HCT116 (cell line): ENCODE measurements around the gene SH3TC1.

Experiments used
- EZH2 ChIP-seq: fragments of 200-600 bp; sonication (generic); IDR thresholded peaks from 2 replicates; pipeline ENCODE4 v1.6.1; 2017; ENCODE audit warnings: antibody characterized with exemption, mixed run types
- TF ChIP-seq, protein P1 (sequence below), 3 experiments: fragments of 200-600 bp in 1 of 3; sonication (generic) in 1 of 3; IDR thresholded peaks in 2 of 3; conservative IDR thresholded peaks in 1 of 3; 2 replicates each; pipeline ENCODE4 v1.5.1; 2012 to 2017; ENCODE audit warnings: low read depth in 2 of 3, low read length in 2 of 3, antibody characterized with exemption in 1 of 3, borderline replicate concordance in 1 of 3, control low read depth in 1 of 3, mild to moderate bottlenecking in 1 of 3, mixed read lengths in 1 of 3, mixed run types in 1 of 3, moderate library complexity in 1 of 3; ENCODE audit not compliant: insufficient read depth in 1 of 3

DNA sequence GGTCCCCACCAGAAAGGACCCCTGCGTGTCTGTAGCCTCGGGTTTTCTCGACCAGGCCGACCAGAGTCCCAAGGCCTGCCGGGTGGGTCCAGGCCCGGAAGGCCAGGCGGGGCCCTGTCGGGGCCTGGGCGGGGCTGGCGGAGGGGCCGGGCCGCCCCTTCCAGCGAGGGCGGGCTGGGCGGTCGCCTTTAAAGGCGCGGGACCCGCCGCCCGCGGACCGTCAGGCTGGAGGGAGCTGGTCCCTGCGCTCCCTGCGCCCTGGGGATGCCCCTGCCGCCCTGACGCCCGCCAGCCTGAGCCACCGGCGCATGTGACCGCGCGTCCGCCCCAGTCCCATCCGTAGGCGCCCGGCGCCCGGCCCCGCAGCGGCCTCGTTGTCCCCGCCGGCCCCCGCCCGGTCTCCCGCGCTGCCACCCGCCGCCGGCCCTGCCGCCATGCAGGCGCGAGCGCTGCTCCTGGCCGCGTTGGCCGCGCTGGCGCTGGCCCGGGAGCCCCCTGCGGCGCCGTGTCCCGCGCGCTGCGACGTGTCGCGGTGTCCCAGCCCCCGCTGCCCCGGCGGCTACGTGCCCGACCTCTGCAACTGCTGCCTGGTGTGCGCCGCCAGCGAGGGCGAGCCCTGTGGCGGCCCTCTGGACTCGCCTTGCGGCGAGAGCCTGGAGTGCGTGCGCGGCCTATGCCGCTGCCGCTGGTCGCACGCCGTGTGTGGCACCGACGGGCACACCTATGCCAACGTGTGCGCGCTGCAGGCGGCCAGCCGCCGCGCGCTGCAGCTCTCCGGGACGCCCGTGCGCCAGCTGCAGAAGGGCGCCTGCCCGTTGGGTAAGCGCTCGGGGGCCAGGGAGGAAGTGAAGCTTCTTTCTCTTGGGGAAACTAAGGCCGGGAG lies 70.7 kb downstream of the SH3TC1 start, which contains the start of gene HTRA3:
- no peak for TF ChIP-seq EZH2
- TF ChIP-seq, protein P1, sequence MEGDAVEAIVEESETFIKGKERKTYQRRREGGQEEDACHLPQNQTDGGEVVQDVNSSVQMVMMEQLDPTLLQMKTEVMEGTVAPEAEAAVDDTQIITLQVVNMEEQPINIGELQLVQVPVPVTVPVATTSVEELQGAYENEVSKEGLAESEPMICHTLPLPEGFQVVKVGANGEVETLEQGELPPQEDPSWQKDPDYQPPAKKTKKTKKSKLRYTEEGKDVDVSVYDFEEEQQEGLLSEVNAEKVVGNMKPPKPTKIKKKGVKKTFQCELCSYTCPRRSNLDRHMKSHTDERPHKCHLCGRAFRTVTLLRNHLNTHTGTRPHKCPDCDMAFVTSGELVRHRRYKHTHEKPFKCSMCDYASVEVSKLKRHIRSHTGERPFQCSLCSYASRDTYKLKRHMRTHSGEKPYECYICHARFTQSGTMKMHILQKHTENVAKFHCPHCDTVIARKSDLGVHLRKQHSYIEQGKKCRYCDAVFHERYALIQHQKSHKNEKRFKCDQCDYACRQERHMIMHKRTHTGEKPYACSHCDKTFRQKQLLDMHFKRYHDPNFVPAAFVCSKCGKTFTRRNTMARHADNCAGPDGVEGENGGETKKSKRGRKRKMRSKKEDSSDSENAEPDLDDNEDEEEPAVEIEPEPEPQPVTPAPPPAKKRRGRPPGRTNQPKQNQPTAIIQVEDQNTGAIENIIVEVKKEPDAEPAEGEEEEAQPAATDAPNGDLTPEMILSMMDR (IDR thresholded peaks at IDR 0.05 in 2 of 3, conservative IDR thresholded peaks at IDR 0.05 in 1 of 3; ENCODE audit: borderline replicate concordance in 1 of 3, insufficient read depth in 1 of 3, low read depth in 2 of 3, low read length in 2 of 3), result no peak
